OCI-LY1 (cell line): Measurements from ENCODE around the gene GMDS.

ENCODE experiments used
- H2AFZ ChIP-seq: fragments of 200-600 bp; sonication (generic), shearing (Covaris generic); 2 replicates; pipeline ENCODE4 v1.6.0; 2014; ENCODE audit warnings: antibody characterized with exemption, mild to moderate bottlenecking, low read length
- H3F3A ChIP-seq: fragments of 200-600 bp; sonication (generic), shearing (Covaris generic); 2 replicates; pipeline ENCODE4 v1.6.0; 2014; ENCODE audit warnings: mild to moderate bottlenecking, antibody characterized with exemption, low read length, moderate library complexity; ENCODE audit not compliant: insufficient read depth
- H3K27ac ChIP-seq: fragments of 200-600 bp; sonication (generic); 2 replicates; pipeline ENCODE4 v1.5.1; 2014; ENCODE audit warnings: low read length, mixed run types, mild to moderate bottlenecking, low read depth; ENCODE audit not compliant: poor library complexity, severe bottlenecking
- H3K27me3 ChIP-seq: fragments of 200-600 bp; sonication (generic); 2 replicates; pipeline ENCODE4 v1.6.0; 2014; ENCODE audit warnings: antibody characterized with exemption, mild to moderate bottlenecking, low read length, moderate library complexity; ENCODE audit not compliant: insufficient read depth
- H3K36me3 ChIP-seq: fragments of 200-600 bp; sonication (generic); 2 replicates; pipeline ENCODE4 v1.6.1; 2014; ENCODE audit warnings: mild to moderate bottlenecking, antibody characterized with exemption, low read length, moderate library complexity, mixed read lengths; ENCODE audit not compliant: insufficient read depth
- H3K4me1 ChIP-seq: fragments of 200-600 bp; sonication (generic); 2 replicates; pipeline ENCODE4 v1.5.1; 2014; ENCODE audit warnings: mild to moderate bottlenecking, low read length, moderate library complexity; ENCODE audit not compliant: insufficient read depth, severe bottlenecking
- H3K4me2 ChIP-seq: fragments of 200-600 bp; sonication (generic), shearing (Covaris generic); 2 replicates; pipeline ENCODE4 v1.6.1; 2014; ENCODE audit warnings: low read length
- H3K4me3 ChIP-seq: fragments of 200-600 bp; sonication (generic); 2 replicates; pipeline ENCODE4 v1.5.1; 2014; ENCODE audit warnings: low read length, low read depth, mild to moderate bottlenecking, mixed read lengths; ENCODE audit not compliant: poor library complexity, severe bottlenecking
- H3K79me2 ChIP-seq: fragments of 200-600 bp; shearing (Covaris generic); 2 replicates; pipeline ENCODE4 v1.6.1; 2016; ENCODE audit warnings: mixed run types, low read length, mixed read lengths; ENCODE audit not compliant: insufficient read depth
- H3K9ac ChIP-seq: fragments of 200-600 bp; sonication (generic), shearing (Covaris generic); 2 replicates; pipeline ENCODE4 v1.6.1; 2014; ENCODE audit warnings: mild to moderate bottlenecking, low read length, mixed read lengths
- H3K9me2 ChIP-seq: fragments of 200-600 bp; sonication (generic), shearing (Covaris generic); 2 replicates; pipeline ENCODE4 v1.6.1; 2014; ENCODE audit warnings: low read depth, mild to moderate bottlenecking, low read length, mixed read lengths
- H3K9me3 ChIP-seq: fragments of 200-600 bp; shearing (Covaris generic); 2 replicates; pipeline ENCODE4 v1.6.1; 2014; ENCODE audit warnings: low read length, mixed read lengths
- H4K20me1 ChIP-seq: fragments of 200-600 bp; sonication (generic), shearing (Covaris generic); 2 replicates; pipeline ENCODE4 v1.6.0; 2016; ENCODE audit warnings: mild to moderate bottlenecking, low read length; ENCODE audit not compliant: insufficient read depth
- EZH2 ChIP-seq: fragments of 200-600 bp; sonication (generic), shearing (Covaris generic); IDR thresholded peaks from 2 replicates; pipeline ENCODE4 v1.8.0; 2017; ENCODE audit warnings: borderline replicate concordance, mixed run types, mild to moderate bottlenecking, antibody characterized with exemption, low read length, moderate library complexity, mixed read lengths
- TF ChIP-seq, protein P1 (sequence below): fragments of 200-600 bp; sonication (generic), shearing (Covaris generic); IDR thresholded peaks from 2 replicates; pipeline ENCODE4 v1.5.1; 2017; ENCODE audit warnings: mild to moderate bottlenecking, antibody characterized with exemption, low read length, moderate library complexity, mixed read lengths

Gene GMDS

GRCh38 chr6:2228392-2228791, 17.0 kb downstream of the GMDS start:
- no peak overlapping the region for H3K9ac ChIP-seq
- H2AFZ ChIP-seq = no peak overlapping the region
- H3K9me3 ChIP-seq = no peaks in the 10 kb centered on the region
- H3K4me1 ChIP-seq = no peaks in the 10 kb centered on the region
- no peak overlapping the region for H3K4me3 ChIP-seq
- H3K27me3 ChIP-seq = no peaks in the 10 kb centered on the region
- H3K27ac ChIP-seq = no peak overlapping the region
- no peak overlapping the region for H3K4me2 ChIP-seq
- 0 out of 2 replicates have a peak, but pooled peaks cover 3% of the 10 kb centered on the region for H4K20me1 ChIP-seq
- H3F3A ChIP-seq = no peaks in the 10 kb centered on the region
- H3K36me3 ChIP-seq = no peaks in the 10 kb centered on the region
- H3K79me2 ChIP-seq = no peaks in the 10 kb centered on the region
- no peak for TF ChIP-seq EZH2
- TF ChIP-seq, protein P1, sequence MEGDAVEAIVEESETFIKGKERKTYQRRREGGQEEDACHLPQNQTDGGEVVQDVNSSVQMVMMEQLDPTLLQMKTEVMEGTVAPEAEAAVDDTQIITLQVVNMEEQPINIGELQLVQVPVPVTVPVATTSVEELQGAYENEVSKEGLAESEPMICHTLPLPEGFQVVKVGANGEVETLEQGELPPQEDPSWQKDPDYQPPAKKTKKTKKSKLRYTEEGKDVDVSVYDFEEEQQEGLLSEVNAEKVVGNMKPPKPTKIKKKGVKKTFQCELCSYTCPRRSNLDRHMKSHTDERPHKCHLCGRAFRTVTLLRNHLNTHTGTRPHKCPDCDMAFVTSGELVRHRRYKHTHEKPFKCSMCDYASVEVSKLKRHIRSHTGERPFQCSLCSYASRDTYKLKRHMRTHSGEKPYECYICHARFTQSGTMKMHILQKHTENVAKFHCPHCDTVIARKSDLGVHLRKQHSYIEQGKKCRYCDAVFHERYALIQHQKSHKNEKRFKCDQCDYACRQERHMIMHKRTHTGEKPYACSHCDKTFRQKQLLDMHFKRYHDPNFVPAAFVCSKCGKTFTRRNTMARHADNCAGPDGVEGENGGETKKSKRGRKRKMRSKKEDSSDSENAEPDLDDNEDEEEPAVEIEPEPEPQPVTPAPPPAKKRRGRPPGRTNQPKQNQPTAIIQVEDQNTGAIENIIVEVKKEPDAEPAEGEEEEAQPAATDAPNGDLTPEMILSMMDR = no peak
- no peaks in the 10 kb centered on the region for H3K9me2 ChIP-seq

DNA sequence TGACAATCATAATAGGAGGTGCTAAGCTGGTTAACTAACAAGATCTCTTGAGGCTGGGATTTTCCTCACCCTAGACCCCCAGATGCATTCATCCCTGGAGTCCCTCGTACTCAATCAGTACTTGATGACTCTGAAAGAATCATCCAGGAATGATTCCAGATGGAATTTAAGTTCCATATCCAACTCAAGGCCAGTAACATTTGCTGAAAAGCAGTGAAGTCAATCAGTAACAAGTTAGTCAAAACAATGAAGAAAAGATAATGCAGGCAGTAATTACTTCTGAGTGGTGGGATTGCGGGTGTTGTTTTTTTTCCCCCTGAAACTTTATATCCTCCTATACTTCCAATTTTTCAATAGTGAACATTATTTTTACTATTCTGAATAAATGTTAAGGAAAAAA, 18.6 kb downstream of the GMDS start:
- Histone ChIP-seq H4K20me1 (0 out of 2 replicates have a peak, but pooled peaks cover 1% of the 10 kb centered on the region), H3K4me3 (no peak overlapping the region), H3K36me3 (no peaks in the 10 kb centered on the region), H3K9ac (no peak overlapping the region), H3K9me3 (no peaks in the 10 kb centered on the region), H3F3A (no peaks in the 10 kb centered on the region), H3K4me1 (peaks cover 3% of the 10 kb centered on the region), H3K9me2 (no peaks in the 10 kb centered on the region), H3K27me3 (no peaks in the 10 kb centered on the region), H3K4me2 (no peak overlapping the region), H3K79me2 (no peaks in the 10 kb centered on the region), H3K27ac (no peak overlapping the region), H2AFZ (no peak overlapping the region)
- no peak for TF ChIP-seq EZH2
- TF ChIP-seq, protein P1 = no peak

GRCh38 chr6:2225422-2226392, 19.7 kb downstream of the GMDS start:
- peaks cover 6% of the 10 kb centered on the region for H3K4me1 ChIP-seq
- no peak for TF ChIP-seq EZH2
- TF ChIP-seq, protein P1 = no peak
- H3K79me2 ChIP-seq = no peaks in the 10 kb centered on the region
- H3K27ac ChIP-seq = no peak overlapping the region
- H4K20me1 ChIP-seq = no peaks in the 10 kb centered on the region
- H3K9me3 ChIP-seq = no peaks in the 10 kb centered on the region
- H3K27me3 ChIP-seq = no peaks in the 10 kb centered on the region
- H3F3A ChIP-seq = no peaks in the 10 kb centered on the region
- H3K4me2 ChIP-seq = no peak overlapping the region
- no peak overlapping the region for H3K9ac ChIP-seq
- H3K36me3 ChIP-seq = no peaks in the 10 kb centered on the region
- no peaks in the 10 kb centered on the region for H3K9me2 ChIP-seq
- H2AFZ ChIP-seq = no peak overlapping the region
- H3K4me3 ChIP-seq = no peak overlapping the region
